Prostate gland (tissue), 2 donors: ENCODE results near the gene GPR183. TPM values are rescaled to one million over a fixed set of nuclear protein-coding genes. Genes with fewer than 3 reads are reported as not detected.

Source experiments
- DNase-seq: peaks from one replicate; pipeline ENCODE4 v3.0.0-alpha.2; 2019; ENCODE audit warnings: low spot score
- H3K27ac ChIP-seq, 2 donors: fragments of 200-600 bp; sonication (generic); 2 replicates each; pipeline ENCODE4 v1.5.1; 2017 to 2019
- H3K27me3 ChIP-seq: fragments of 200-600 bp; sonication (generic); replicated peaks from 2 replicates; pipeline ENCODE4 v1.5.1; 2019; ENCODE audit not compliant: insufficient read depth
- H3K36me3 ChIP-seq, 2 donors: fragments of 200-600 bp; sonication (generic); 1 replicate in 1 of 2; 2 replicates in 1 of 2; pipeline versions ENCODE4 v1.5.1 to v1.8.1; 2017 to 2019
- H3K4me1 ChIP-seq: fragments of 200-600 bp; sonication (generic); replicated peaks from 2 replicates; pipeline ENCODE4 v1.5.1; 2019
- H3K4me3 ChIP-seq, 2 donors: fragments of 200-600 bp; sonication (generic); 2 replicates each; pipeline ENCODE4 v1.5.1; 2017 to 2019
- H3K9me3 ChIP-seq: fragments of 200-600 bp; sonication (generic); 2 replicates; pipeline ENCODE4 v1.5.1; 2017
- POLR2A ChIP-seq: fragments of 450-650 bp; IDR thresholded peaks from one replicate; pipeline ENCODE4 v1.6.1; 2016; ENCODE audit warnings: antibody characterized with exemption, mild to moderate bottlenecking
- POLR2AphosphoS5 ChIP-seq: sonication (generic); formaldehyde crosslinking; IDR thresholded peaks from one replicate; pipeline ENCODE4 v1.6.1; 2017; ENCODE audit warnings: antibody characterized with exemption
- WGBS: methylation state at CpG from one replicate; pipeline ENCODE4 v1.1.5; 2018; 5-methylcytosine and 5-hydroxymethylcytosine counted together
- intact Hi-C: fragments of 100-400 bp; cut with DNase I; formaldehyde crosslinking; loops from one replicate; pipeline ENCODE4 v1.14.2; 2022
- total RNA-seq, 2 donors: library from RNA; depleted of rRNA; stranded (reverse); fragments of >200 nt; gene quantifications; one replicate each; pipeline ENCODE4 v1.1.0, GENCODE V29; 2016
- TF ChIP-seq, protein P1 (sequence below), 4 experiments: fragments of 200-600 bp in 2 of 4; fragments of 450-650 bp in 2 of 4; sonication (generic) in 2 of 4; IDR thresholded peaks; 1 replicate in 3 of 4; 2 replicates in 1 of 4; pipeline ENCODE4 v1.5.1; 2016 to 2019; ENCODE audit warnings: antibody characterized with exemption in 4 of 4, mild to moderate bottlenecking in 2 of 4, moderate library complexity in 2 of 4

Gene GPR183
- total RNA-seq, 2 donors from 2014 or later: 2.6 to 3.8 TPM

DNA sequence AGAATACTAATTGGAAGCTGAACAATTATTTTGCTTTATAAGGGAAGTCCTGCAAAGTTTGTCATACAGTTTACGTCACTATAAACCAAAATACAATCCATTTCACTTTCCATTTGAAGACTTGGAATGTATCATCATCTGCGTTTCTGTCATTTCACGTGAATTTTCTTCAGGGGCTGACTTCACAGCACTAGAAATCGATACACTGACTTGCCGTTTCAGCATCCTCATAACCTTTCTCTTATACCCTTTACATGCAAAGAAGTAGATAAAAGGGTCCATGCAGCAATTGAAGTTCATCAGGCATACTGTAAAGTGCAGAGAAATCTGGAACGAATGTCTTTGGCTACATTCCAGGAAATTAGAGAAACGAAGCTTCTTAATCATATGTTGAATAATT, 12.2 kb downstream of the GPR183 start:
- intact Hi-C loops: no loop called here
- no peak overlapping the region for H3K27ac ChIP-seq
- no peak for TF ChIP-seq POLR2AphosphoS5
- TF ChIP-seq, protein P1, sequence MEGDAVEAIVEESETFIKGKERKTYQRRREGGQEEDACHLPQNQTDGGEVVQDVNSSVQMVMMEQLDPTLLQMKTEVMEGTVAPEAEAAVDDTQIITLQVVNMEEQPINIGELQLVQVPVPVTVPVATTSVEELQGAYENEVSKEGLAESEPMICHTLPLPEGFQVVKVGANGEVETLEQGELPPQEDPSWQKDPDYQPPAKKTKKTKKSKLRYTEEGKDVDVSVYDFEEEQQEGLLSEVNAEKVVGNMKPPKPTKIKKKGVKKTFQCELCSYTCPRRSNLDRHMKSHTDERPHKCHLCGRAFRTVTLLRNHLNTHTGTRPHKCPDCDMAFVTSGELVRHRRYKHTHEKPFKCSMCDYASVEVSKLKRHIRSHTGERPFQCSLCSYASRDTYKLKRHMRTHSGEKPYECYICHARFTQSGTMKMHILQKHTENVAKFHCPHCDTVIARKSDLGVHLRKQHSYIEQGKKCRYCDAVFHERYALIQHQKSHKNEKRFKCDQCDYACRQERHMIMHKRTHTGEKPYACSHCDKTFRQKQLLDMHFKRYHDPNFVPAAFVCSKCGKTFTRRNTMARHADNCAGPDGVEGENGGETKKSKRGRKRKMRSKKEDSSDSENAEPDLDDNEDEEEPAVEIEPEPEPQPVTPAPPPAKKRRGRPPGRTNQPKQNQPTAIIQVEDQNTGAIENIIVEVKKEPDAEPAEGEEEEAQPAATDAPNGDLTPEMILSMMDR (IDR thresholded peaks at IDR 0.05): no peak
- TF ChIP-seq POLR2A: no peak
- H3K27me3 ChIP-seq: no peaks in the 10 kb centered on the region
- no peaks in the 10 kb centered on the region for H3K9me3 ChIP-seq
- H3K4me1 ChIP-seq: no peaks in the 10 kb centered on the region
- no peak for DNase-seq
- WGBS: 78% methylated on average over 7 of the region's 7 CpGs
- H3K4me3 ChIP-seq: no peak overlapping the region
- no peaks in the 10 kb centered on the region for H3K36me3 ChIP-seq

DNA sequence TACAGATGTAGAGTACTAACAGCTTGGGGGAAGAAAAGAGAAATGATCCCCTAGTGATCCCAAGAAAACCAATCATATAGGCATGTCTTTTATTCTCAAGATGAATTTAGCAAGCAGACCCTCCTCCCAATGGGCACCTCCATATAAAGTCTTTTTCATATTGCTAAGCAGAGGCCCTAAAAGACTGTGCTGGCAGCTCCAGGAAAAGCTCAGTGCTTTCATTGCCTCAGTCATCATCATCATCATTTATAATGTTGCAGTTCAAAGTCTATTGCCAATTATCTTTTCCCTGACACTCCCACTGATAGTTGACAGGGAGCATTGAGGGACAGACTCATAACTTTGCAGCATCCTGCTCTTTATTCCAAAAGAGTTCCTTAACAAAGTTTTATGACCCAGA, 13.0 kb downstream of the GPR183 start:
- intact Hi-C loops: no loop called here
- DNase-seq: no peak
- TF ChIP-seq POLR2A (no peak), POLR2AphosphoS5 (no peak)
- TF ChIP-seq, protein P1 (IDR thresholded peaks at IDR 0.05): no peak

DNA sequence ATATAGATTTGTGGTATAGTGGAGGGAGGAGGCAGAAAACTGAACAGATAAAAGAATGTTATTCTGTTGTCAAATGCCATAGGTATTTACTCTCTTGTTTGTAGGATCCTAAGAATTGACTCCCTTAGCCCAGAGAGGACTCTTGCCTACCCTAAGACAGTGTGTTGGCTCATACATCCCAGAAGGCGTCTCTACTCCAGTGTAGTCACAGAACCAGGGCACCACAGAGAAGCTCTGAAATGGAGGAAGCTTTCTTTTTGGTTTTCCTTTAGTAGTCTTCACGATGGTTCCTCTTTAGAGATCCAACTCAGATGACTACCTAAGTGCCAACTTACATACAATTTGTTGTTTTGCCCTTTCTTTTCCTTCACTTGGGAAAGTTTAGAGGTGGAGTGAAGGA, 14.0 kb downstream of the GPR183 start:
- Histone ChIP-seq H3K27me3 (no peaks in the 10 kb centered on the region), H3K9me3 (no peaks in the 10 kb centered on the region), H3K4me3 (no peak overlapping the region), H3K36me3 (no peaks in the 10 kb centered on the region), H3K4me1 (no peaks in the 10 kb centered on the region), H3K27ac (no peak overlapping the region)
- intact Hi-C loops: no loop called here
- no peak for TF ChIP-seq POLR2A
- TF ChIP-seq, protein P1 (IDR thresholded peaks at IDR 0.05): no peak
- TF ChIP-seq POLR2AphosphoS5: no peak
- DNase-seq: no peak
- WGBS: 91% methylated on average over 2 of the region's 2 CpGs

More for the DNA sequence above, 13.0 kb downstream of the GPR183 start:
- Histone ChIP-seq H3K27ac (no peak overlapping the region), H3K4me3 (no peak overlapping the region), H3K36me3 (no peaks in the 10 kb centered on the region), H3K27me3 (no peaks in the 10 kb centered on the region), H3K4me1 (no peaks in the 10 kb centered on the region), H3K9me3 (no peaks in the 10 kb centered on the region)

DNA sequence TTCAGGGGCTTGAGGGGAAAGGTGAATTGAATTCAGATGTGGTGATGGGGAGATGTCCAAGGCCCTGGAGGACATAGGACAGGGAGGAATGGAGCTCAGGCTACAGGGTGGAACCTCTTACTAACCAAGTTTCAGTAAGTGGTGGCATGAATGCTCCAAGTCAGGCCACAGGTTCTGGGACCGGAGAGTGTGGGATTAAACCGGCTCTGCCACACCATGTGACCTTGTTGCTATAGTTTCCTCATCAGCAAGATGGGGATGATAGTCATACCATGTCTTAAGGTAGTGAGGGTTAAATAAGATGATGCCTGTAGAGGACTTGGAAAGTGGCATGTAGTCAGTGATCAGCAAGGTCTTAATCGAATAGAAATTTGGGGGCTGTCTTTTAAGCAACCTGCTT, 16.3 kb downstream of the GPR183 start:
- no peaks in the 10 kb centered on the region for H3K9me3 ChIP-seq
- no peaks in the 10 kb centered on the region for H3K36me3 ChIP-seq
- no peak for TF ChIP-seq POLR2A
- TF ChIP-seq, protein P1 (IDR thresholded peaks at IDR 0.05): no peak
- no peak for TF ChIP-seq POLR2AphosphoS5
- H3K27me3 ChIP-seq: no peaks in the 10 kb centered on the region
- WGBS: 93% methylated on average over 3 of the region's 3 CpGs
- intact Hi-C loops: no loop called here
- no peak for DNase-seq
- no peak overlapping the region for H3K27ac ChIP-seq
- no peaks in the 10 kb centered on the region for H3K4me1 ChIP-seq
- no peak overlapping the region for H3K4me3 ChIP-seq

GRCh38 chr13:99289674-99290337, 17.4 kb downstream of the GPR183 start:
- no peak for DNase-seq
- TF ChIP-seq POLR2A (no peak), POLR2AphosphoS5 (no peak)
- TF ChIP-seq, protein P1 (IDR thresholded peaks at IDR 0.05): no peak
- Histone ChIP-seq H3K27ac (no peak overlapping the region), H3K9me3 (no peaks in the 10 kb centered on the region), H3K27me3 (no peaks in the 10 kb centered on the region), H3K36me3 (no peaks in the 10 kb centered on the region), H3K4me3 (no peak overlapping the region), H3K4me1 (no peaks in the 10 kb centered on the region)
- intact Hi-C loops: no loop called here
- 81% methylated on average over 7 of the region's 7 CpGs for WGBS
